ENCODE measurements around the gene KRTAP10-7. TPM values are rescaled to one million over a fixed set of nuclear protein-coding genes. Genes with fewer than 3 reads are reported as not detected.
"Not testable (repeated sequence)": the region's sequence is repeated elsewhere in the genome, so short reads cannot be mapped to it uniquely, and the experiment has no call there.

KRTAP10-7 gene
- total and polyA plus RNA-seq, 9 of the 15 experiments (the other 6 are each of a cell fraction or from before 2014, with no cell fraction given): not detected

DNA sequence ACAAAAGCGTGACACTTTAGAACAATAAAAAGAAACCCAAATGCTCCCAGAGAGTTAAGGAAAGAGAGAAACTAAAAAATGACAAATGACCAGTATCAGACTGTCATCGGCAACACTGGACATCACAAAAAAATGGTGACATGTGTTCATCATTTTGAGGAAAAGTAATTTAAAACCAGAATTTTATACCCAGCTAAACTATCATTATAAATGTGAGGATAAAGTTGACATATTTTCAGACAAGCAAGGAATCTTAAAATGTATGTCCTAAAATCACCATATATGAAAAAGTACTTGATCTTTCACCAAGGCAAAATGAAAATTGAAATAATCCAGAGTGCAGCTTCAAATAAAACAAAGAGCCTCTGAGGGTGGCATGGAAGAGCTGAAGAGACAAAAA is 44.5 kb downstream of the KRTAP10-7 start:
- TF ChIP-seq ZBTB5 (IDR thresholded peaks at IDR 0.05): no peak
- peak; percentile 98 for TF ChIP-seq ZFP1 (CRISPR knock-in tag; IDR thresholded peaks at IDR 0.05)
- no peak for TF ChIP-seq ZNF232 (CRISPR knock-in tag; IDR thresholded peaks at IDR 0.05)
- TF ChIP-seq TCF15 (CRISPR knock-in tag; IDR thresholded peaks at IDR 0.05): no peak
- TF ChIP-seq SMC3 (conservative IDR thresholded peaks at IDR 0.05; ENCODE audit: insufficient read depth, low read depth, low read length): no peak
- no peak for TF ChIP-seq BMI1 (IDR thresholded peaks at IDR 0.05; ENCODE audit: low read length)
- no peak for TF ChIP-seq SMAD2 (IDR thresholded peaks at IDR 0.05; ENCODE audit: low read depth, low read length)
- ChIA-PET CTCF (ENCODE audit: low intra/inter-chr PET ratio) (no interaction called here), POLR2A (interaction anchor here (0.6 kb wide), 1 partner anchor 44 kb away, joined by 3 read pairs; no protein-coding TSS in a partner anchor)
- ATAC-seq (no peak), DNase-seq (ENCODE audit: extremely low read depth in 1 of 4, low spot score in 3 of 4) (no peak), FAIRE-seq (no peak)
- Histone ChIP-seq H3K9ac (ENCODE audit: insufficient read depth in 1 of 2, low read depth in 2 of 2, low read length in 2 of 2) (no peak overlapping the region), H3K79me2 (ENCODE audit: control insufficient read depth, insufficient read depth, low read length) (no peaks in the 10 kb centered on the region), H3K9me3 (replicated peaks; ENCODE audit: control insufficient read depth, insufficient read depth, low read depth, low read length) (peaks cover 4% of the 10 kb centered on the region), H3K4me2 (ENCODE audit: insufficient read depth, low read length) (no peak overlapping the region), H2AFZ (ENCODE audit: low read depth, low read length) (no peak overlapping the region), H3K27ac (ENCODE audit: extremely low read depth, low read depth, low read length) (no peak overlapping the region), H4K20me1 (replicated peaks; ENCODE audit: control insufficient read depth, insufficient read depth, low read length) (no peaks in the 10 kb centered on the region), H3K4me3 (no peak overlapping the region), H3K9me1 (ENCODE audit: control insufficient read depth, insufficient read depth, low read length) (no peaks in the 10 kb centered on the region), H3K27me3 (ENCODE audit: control insufficient read depth in 2 of 2, insufficient read depth in 2 of 2, low read length in 2 of 2) (peaks cover 2 to 33% of the 10 kb centered on the region in 2 experiments; a peak in 3 of 5 replicates), H3K36me3 (ENCODE audit: control insufficient read depth, insufficient read depth, low read length) (no peaks in the 10 kb centered on the region), H3K4me1 (replicated peaks in 1 of 2; ENCODE audit: control insufficient read depth in 2 of 2, insufficient read depth in 2 of 2, low read length in 2 of 2) (no peaks in the 10 kb centered on the region; a peak in 1 of 5 replicates)
- WGBS (ENCODE audit: insufficient coverage, low coverage, missing lambda C conversion rate): 0% methylated on average over 2 of the region's 2 CpGs
- in situ Hi-C loops (cut with MboI): no loop called here
- BruUV-seq (replicated peaks): no TSS peak
- intact Hi-C loops (cut with micrococcal nuclease): no loop called here

GRCh38 chr21:44646366-44647221 is 46.2 kb downstream of the KRTAP10-7 start, which contains the start of gene KRTAP10-11:
Gene KRTAP10-11, plus strand, starts transcription at chr21:44646414. Its CDS starts 45 bp downstream, at chr21:44646459.
- WGBS (ENCODE audit: insufficient coverage, low coverage, missing lambda C conversion rate): 0% methylated on average over 20 of the region's 21 CpGs
- H3K9me3 ChIP-seq (replicated peaks; ENCODE audit: control insufficient read depth, insufficient read depth, low read depth, low read length); H3K4me1 ChIP-seq (replicated peaks in 1 of 2; ENCODE audit: control insufficient read depth in 2 of 2, insufficient read depth in 2 of 2, low read length in 2 of 2); ATAC-seq; BruUV-seq (replicated peaks); H3K27ac ChIP-seq (ENCODE audit: extremely low read depth, low read depth, low read length); H3K4me2 ChIP-seq (ENCODE audit: insufficient read depth, low read length); DNase-seq (ENCODE audit: extremely low read depth in 1 of 4, low spot score in 3 of 4); H3K36me3 ChIP-seq (ENCODE audit: control insufficient read depth, insufficient read depth, low read length); FAIRE-seq; CTCF ChIA-PET (ENCODE audit: low intra/inter-chr PET ratio); in situ Hi-C loops (cut with MboI); intact Hi-C loops (cut with micrococcal nuclease); H2AFZ ChIP-seq (ENCODE audit: low read depth, low read length); H4K20me1 ChIP-seq (replicated peaks; ENCODE audit: control insufficient read depth, insufficient read depth, low read length); H3K4me3 ChIP-seq; H3K9ac ChIP-seq (ENCODE audit: insufficient read depth in 1 of 2, low read depth in 2 of 2, low read length in 2 of 2); H3K79me2 ChIP-seq (ENCODE audit: control insufficient read depth, insufficient read depth, low read length); POLR2A ChIA-PET; H3K9me1 ChIP-seq (ENCODE audit: control insufficient read depth, insufficient read depth, low read length): not testable (repeated sequence)
- peaks cover 9 to 49% of the 10 kb centered on the region in 2 experiments; a peak in 4 of 5 replicates for H3K27me3 ChIP-seq (ENCODE audit: control insufficient read depth in 2 of 2, insufficient read depth in 2 of 2, low read length in 2 of 2)
